Cardiac fibroblast (primary cell): ENCODE measurements around the gene NCS1.

ENCODE experiments used
- DNase-seq, 2 donors: peaks; one replicate each; pipeline versions ENCODE4 v3.0.0 to v3.0.0-alpha.2; 2010; ENCODE audit warnings: low read depth in 2 of 2
- H3K4me3 ChIP-seq, 2 donors: replicated peaks in 1 of 2; 1 replicate in 1 of 2; 2 replicates in 1 of 2; pipeline ENCODE4 v1.5.1; 2011; ENCODE audit warnings: low read depth in 2 of 2, low read length in 2 of 2, mild to moderate bottlenecking in 2 of 2, moderate library complexity in 1 of 2
- TF ChIP-seq, protein P1 (sequence below): IDR thresholded peaks from one replicate; pipeline ENCODE4 v1.5.1; 2011; ENCODE audit warnings: low read depth, mild to moderate bottlenecking, low read length, inconsistent platforms

The NCS1 gene

DNA sequence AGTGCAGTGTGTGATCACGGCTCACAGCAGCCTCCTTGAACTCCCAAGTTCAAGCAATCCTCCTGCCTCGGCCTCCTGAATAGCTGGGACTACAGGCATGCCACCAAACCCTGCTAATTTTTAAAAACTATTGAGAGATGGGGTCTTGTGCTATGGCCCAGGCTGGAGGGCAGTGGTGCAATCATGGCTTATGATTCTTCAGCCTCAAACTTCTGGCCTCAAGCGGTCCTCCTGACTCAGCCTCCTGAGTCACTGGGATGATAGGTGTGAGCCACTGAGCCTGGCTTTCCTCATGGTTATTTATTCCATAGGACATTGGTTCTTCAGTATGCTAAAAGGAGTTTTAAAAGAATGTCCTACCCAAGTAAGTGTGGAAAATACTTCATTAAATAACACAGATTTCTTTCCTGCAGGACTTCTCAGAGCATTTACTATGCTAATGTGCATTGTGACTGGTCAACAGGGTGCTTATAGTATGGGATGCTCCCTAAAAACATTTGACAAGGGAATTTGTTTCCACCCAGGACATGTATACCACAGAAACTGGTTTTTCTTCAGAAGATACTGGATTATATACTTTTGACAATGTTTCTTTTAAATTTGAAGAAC is 11.2 kb upstream of the NCS1 start:
- TF ChIP-seq, protein P1, sequence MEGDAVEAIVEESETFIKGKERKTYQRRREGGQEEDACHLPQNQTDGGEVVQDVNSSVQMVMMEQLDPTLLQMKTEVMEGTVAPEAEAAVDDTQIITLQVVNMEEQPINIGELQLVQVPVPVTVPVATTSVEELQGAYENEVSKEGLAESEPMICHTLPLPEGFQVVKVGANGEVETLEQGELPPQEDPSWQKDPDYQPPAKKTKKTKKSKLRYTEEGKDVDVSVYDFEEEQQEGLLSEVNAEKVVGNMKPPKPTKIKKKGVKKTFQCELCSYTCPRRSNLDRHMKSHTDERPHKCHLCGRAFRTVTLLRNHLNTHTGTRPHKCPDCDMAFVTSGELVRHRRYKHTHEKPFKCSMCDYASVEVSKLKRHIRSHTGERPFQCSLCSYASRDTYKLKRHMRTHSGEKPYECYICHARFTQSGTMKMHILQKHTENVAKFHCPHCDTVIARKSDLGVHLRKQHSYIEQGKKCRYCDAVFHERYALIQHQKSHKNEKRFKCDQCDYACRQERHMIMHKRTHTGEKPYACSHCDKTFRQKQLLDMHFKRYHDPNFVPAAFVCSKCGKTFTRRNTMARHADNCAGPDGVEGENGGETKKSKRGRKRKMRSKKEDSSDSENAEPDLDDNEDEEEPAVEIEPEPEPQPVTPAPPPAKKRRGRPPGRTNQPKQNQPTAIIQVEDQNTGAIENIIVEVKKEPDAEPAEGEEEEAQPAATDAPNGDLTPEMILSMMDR, result no peak
- H3K4me3 ChIP-seq, result no peak overlapping the region
- DNase-seq, result no peak

DNA sequence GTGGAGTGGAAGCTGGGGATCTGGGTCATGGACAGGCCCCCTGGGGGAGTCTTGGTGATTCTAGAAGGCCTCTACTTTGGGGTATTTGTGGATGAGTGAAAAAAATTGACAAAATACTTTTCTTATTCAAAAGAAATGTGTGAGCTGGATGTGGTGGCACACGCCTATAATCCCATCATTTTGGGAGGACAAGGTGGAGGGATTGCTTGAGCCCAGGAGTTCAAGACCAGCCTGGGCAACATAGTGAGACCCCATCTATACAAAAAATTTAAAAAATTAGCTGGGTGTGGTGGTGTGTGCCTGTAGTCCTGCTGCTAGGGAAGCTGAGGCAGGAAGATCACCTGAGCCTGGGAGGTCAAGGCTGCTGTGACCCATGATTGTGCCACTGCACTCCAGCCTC is 6.6 kb upstream of the NCS1 start:
- H3K4me3 ChIP-seq, result no peak overlapping the region
- no peak for DNase-seq
- TF ChIP-seq, protein P1, result no peak

DNA sequence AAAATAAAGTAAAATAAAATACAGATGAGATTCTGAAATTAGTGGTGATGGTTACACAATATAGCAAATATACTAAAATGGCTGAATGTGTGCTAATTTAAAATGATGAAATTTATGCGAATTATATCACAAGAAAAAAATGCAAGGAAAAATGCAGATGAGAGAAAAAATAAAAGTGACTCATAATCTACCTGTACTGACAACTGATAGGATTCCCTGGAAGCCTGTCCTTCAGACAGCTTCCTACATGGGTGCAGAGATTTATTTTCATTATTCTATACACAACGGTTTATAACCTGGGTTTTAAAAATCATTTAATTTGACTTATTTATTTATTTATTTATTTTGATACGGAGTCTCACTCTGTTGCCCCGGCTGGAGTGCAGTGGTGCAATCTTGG is 5.8 kb upstream of the NCS1 start:
- no peak for DNase-seq
- H3K4me3 ChIP-seq, result no peak overlapping the region
- TF ChIP-seq, protein P1, result no peak

DNA sequence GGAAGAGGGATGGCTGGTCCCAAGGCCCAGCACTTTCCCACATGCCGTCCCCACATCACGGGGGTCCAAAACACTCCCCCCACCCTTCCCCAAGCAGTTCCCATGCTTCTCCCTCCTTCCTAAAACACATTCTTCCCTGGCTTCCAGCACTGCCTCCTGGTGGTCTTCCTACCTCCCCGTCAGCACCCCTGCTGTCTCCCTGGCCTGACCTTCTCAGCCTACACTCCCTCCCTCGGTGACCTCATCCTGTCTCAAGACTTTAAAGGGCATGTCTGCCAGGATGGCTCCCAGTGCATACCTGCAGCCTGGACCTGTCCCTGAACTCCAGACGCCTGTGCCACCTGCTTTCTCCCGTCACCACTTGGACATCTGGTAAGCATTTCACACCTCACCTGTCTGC is 4.3 kb upstream of the NCS1 start:
- no peak for DNase-seq
- H3K4me3 ChIP-seq, result no peak overlapping the region
- TF ChIP-seq, protein P1, result no peak

DNA sequence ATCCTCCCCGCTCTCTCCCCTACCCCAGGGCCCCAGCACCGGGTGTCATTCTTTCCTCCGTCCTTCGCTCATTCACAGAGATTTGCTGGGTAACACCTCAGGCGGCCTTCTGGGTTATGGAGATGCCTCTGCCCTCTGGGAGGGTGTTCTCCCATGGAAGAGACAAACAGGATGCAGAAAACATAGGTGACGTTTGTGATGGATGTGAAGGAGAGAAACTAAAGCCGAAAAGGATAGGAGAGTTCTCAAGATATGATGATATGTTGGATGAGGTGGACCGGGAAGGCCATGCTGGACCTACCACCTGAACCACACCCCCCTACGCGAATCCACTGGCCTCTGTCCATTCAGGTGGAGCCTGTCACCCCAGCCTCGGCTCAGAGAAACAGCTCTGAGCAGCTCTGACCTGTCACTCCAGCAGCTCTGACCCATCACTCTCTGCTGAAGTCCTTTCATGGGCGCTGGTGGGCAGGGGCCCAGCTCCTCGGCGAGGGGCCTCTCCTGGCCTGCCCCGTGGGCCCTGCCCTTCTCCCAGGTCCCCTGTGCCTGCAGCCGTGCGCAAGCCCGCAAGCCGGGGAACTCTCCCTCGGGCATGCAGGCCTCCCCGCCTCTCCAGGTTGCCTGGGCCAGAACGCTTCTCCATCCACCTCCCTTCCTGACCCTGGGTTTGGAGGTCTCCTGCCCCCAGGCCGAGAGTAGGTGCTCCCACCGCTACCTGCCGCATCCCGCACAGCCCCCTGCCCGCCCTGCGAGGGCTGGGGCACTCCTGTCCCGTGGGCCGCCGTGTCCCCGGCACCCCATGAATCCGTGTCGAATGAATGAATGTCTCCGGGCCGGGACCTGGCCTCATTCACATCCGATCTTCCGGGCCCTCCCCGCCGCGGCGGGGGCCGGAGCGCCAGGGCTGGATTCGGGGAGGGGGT is 717 bp upstream of the NCS1 start:
- DNase-seq, result no peak
- TF ChIP-seq, protein P1, result no peak
- peak overlapping the region; percentile 31 to 49 for H3K4me3 ChIP-seq

DNA sequence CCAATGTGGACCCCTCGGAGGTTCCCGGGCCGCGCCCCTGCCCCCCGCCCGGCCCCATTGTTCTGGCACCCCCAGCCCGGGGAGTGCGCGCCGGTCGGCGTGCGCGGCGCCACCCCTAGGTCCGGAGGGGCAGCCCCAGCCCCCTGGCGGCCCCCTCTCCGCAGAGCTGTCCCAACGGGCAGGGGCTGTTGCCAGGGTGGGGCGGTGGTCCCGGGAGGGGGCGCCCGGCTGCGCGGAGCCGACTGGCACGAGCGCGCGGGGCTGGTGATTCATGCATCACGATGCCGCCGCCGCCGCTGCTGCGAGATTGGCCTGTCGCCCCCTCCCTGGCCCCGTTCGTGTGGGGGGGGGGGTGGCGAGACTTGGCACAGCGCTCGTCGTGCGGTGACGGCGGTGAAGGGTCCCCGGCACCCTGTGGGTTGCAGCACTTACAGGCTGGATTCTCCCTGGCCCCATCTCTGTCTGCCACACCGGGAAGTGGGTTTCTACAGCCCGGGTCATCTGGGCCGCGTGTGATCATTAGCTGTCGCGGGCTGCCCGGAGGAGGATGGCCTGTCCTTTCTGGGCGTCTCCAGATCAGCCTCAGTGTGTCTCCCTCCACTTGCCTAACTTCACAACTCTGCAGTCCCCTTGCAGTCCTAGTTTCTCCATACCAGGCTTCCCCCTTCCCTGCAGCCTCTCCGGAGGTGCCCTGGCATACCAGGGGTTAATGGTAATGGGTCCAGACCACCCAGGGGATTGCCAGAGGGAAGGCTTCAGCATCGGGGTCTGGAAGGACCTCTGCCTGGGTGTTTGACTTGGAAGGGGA is 858 bp downstream of the NCS1 start:
- no peak for DNase-seq
- H3K4me3 ChIP-seq, result peak overlapping the region; percentile 58 to 63
- TF ChIP-seq, protein P1, result no peak
